HCT116 (cell line): ENCODE measurements around the gene ANKRD33.

Source experiments
- CTCF ChIP-seq, 3 experiments: fragments of 200-600 bp in 1 of 3; sonication (generic) in 1 of 3; IDR thresholded peaks in 2 of 3; conservative IDR thresholded peaks in 1 of 3; 2 replicates each; pipeline ENCODE4 v1.5.1; 2012 to 2017; ENCODE audit warnings: low read depth in 2 of 3, low read length in 2 of 3, antibody characterized with exemption in 1 of 3, borderline replicate concordance in 1 of 3, control low read depth in 1 of 3, mild to moderate bottlenecking in 1 of 3, mixed read lengths in 1 of 3, mixed run types in 1 of 3, moderate library complexity in 1 of 3; ENCODE audit not compliant: insufficient read depth in 1 of 3
- ELF1 ChIP-seq: IDR thresholded peaks from 2 replicates; pipeline ENCODE4 v1.6.1; 2012; ENCODE audit warnings: low read depth, borderline replicate concordance
- EZH2 ChIP-seq: fragments of 200-600 bp; sonication (generic); IDR thresholded peaks from 2 replicates; pipeline ENCODE4 v1.6.1; 2017; ENCODE audit warnings: antibody characterized with exemption, mixed run types
- EZH2phosphoT487 ChIP-seq: fragments of 200-600 bp; IDR thresholded peaks from 2 replicates; pipeline ENCODE4 v1.6.1; 2018; ENCODE audit warnings: antibody characterized with exemption, borderline replicate concordance
- MAX ChIP-seq: IDR thresholded peaks from 2 replicates; pipeline ENCODE4 v1.6.1; 2012
- POLR2A ChIP-seq: IDR thresholded peaks from 2 replicates; pipeline ENCODE4 v1.7.0; 2011; ENCODE audit warnings: borderline replicate concordance; ENCODE audit not compliant: insufficient read depth, insufficient read length; ENCODE audit errors: extremely low read depth
- POLR2AphosphoS5 ChIP-seq: IDR thresholded peaks from 2 replicates; pipeline ENCODE4 v1.6.1; 2011; ENCODE audit warnings: mild to moderate bottlenecking, low read depth, low read length, moderate library complexity
- RAD21 ChIP-seq: IDR thresholded peaks from 2 replicates; pipeline ENCODE4 v1.6.1; 2012; ENCODE audit warnings: low read depth, mild to moderate bottlenecking
- SP1 ChIP-seq: IDR thresholded peaks from 2 replicates; pipeline ENCODE4 v1.6.1; 2012; ENCODE audit warnings: low read depth
- SRF ChIP-seq: IDR thresholded peaks from 2 replicates; pipeline ENCODE4 v1.6.1; 2012; ENCODE audit warnings: low read depth
- ZFX ChIP-seq: fragments of 450-650 bp; IDR thresholded peaks from 2 replicates; pipeline ENCODE4 v1.6.1; 2017
- TF ChIP-seq, protein P1 (sequence below): IDR thresholded peaks from 2 replicates; pipeline ENCODE4 v1.6.1; 2012; ENCODE audit warnings: low read depth
- TF ChIP-seq, protein P2 (sequence below): IDR thresholded peaks from 2 replicates; pipeline ENCODE4 v1.6.1; 2012

- TF ChIP-seq POLR2A: no peak
- TF ChIP-seq POLR2AphosphoS5: no peak
- no peak for TF ChIP-seq EZH2
- no peak for TF ChIP-seq EZH2phosphoT487
- no peak for TF ChIP-seq ZFX
- TF ChIP-seq CTCF (IDR thresholded peaks at IDR 0.05 in 2 of 3, conservative IDR thresholded peaks at IDR 0.05 in 1 of 3; ENCODE audit: borderline replicate concordance in 1 of 3, insufficient read depth in 1 of 3, low read depth in 2 of 3, low read length in 2 of 3): no peak
- TF ChIP-seq SP1: no peak; the same call in 1 of the 2 replicates
- TF ChIP-seq, protein P1, sequence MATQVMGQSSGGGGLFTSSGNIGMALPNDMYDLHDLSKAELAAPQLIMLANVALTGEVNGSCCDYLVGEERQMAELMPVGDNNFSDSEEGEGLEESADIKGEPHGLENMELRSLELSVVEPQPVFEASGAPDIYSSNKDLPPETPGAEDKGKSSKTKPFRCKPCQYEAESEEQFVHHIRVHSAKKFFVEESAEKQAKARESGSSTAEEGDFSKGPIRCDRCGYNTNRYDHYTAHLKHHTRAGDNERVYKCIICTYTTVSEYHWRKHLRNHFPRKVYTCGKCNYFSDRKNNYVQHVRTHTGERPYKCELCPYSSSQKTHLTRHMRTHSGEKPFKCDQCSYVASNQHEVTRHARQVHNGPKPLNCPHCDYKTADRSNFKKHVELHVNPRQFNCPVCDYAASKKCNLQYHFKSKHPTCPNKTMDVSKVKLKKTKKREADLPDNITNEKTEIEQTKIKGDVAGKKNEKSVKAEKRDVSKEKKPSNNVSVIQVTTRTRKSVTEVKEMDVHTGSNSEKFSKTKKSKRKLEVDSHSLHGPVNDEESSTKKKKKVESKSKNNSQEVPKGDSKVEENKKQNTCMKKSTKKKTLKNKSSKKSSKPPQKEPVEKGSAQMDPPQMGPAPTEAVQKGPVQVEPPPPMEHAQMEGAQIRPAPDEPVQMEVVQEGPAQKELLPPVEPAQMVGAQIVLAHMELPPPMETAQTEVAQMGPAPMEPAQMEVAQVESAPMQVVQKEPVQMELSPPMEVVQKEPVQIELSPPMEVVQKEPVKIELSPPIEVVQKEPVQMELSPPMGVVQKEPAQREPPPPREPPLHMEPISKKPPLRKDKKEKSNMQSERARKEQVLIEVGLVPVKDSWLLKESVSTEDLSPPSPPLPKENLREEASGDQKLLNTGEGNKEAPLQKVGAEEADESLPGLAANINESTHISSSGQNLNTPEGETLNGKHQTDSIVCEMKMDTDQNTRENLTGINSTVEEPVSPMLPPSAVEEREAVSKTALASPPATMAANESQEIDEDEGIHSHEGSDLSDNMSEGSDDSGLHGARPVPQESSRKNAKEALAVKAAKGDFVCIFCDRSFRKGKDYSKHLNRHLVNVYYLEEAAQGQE: no peak
- TF ChIP-seq ELF1: no peak
- no peak for TF ChIP-seq RAD21
- TF ChIP-seq SRF: no peak
- TF ChIP-seq, protein P2, sequence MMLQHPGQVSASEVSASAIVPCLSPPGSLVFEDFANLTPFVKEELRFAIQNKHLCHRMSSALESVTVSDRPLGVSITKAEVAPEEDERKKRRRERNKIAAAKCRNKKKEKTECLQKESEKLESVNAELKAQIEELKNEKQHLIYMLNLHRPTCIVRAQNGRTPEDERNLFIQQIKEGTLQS: no peak
- TF ChIP-seq MAX: no peak
Measured at GRCh38 chr12:51884676-51885229, 3.1 kb upstream of the ANKRD33 start.
